Measurements from ENCODE around the gene PAEP.

DNA sequence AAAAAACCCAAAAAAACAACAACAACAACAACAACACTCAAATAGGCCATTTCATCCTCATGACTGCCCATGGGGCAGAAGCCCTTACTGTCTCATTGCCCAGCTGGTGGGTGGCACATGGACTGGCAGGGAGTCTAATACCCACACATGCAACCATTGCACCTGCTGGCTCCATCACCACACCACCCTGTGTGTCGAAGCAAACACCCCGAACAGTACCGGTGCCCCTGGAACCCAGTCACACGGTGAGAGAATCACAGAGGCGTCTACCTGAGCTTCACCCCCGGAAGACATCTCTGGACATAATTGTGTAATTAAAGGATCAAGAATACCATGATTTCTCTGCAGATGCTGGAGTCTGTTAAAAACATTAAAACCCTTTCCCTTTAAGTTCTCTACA lies 6.5 kb downstream of the PAEP start:
- TF ChIP-seq, protein P1, sequence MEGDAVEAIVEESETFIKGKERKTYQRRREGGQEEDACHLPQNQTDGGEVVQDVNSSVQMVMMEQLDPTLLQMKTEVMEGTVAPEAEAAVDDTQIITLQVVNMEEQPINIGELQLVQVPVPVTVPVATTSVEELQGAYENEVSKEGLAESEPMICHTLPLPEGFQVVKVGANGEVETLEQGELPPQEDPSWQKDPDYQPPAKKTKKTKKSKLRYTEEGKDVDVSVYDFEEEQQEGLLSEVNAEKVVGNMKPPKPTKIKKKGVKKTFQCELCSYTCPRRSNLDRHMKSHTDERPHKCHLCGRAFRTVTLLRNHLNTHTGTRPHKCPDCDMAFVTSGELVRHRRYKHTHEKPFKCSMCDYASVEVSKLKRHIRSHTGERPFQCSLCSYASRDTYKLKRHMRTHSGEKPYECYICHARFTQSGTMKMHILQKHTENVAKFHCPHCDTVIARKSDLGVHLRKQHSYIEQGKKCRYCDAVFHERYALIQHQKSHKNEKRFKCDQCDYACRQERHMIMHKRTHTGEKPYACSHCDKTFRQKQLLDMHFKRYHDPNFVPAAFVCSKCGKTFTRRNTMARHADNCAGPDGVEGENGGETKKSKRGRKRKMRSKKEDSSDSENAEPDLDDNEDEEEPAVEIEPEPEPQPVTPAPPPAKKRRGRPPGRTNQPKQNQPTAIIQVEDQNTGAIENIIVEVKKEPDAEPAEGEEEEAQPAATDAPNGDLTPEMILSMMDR (IDR thresholded peaks at IDR 0.05) = no peak
- no peak for TF ChIP-seq POLR2A (IDR thresholded peaks at IDR 0.05)

Measured in body of pancreas (tissue), 4 donors.